Loucy (cell line): ENCODE measurements around the gene SH3PXD2A.

ENCODE experiments used
- H2AFZ ChIP-seq: fragments of 200-600 bp; sonication (generic); 2 replicates; pipeline ENCODE4 v1.6.0; 2016; ENCODE audit warnings: antibody characterized with exemption, mild to moderate bottlenecking, low read length, moderate library complexity
- H3F3A ChIP-seq: fragments of 200-600 bp; 2 replicates; pipeline ENCODE4 v1.6.0; 2016; ENCODE audit warnings: antibody characterized with exemption, low read depth, mild to moderate bottlenecking
- H3K27me3 ChIP-seq: fragments of 200-600 bp; sonication (generic); 2 replicates; pipeline ENCODE4 v1.6.1; 2014; ENCODE audit warnings: low read length, mild to moderate bottlenecking; ENCODE audit not compliant: insufficient read depth, poor library complexity, severe bottlenecking
- H3K36me3 ChIP-seq: fragments of 200-600 bp; sonication (generic); 2 replicates; pipeline ENCODE4 v1.6.1; 2016; ENCODE audit warnings: low read length; ENCODE audit not compliant: insufficient read depth
- H3K4me1 ChIP-seq: fragments of 200-600 bp; sonication (generic); 2 replicates; pipeline ENCODE4 v1.5.1; 2014; ENCODE audit warnings: low read length, mild to moderate bottlenecking; ENCODE audit not compliant: insufficient read depth, poor library complexity, severe bottlenecking
- H3K4me2 ChIP-seq: fragments of 200-600 bp; sonication (generic); 2 replicates; pipeline ENCODE4 v1.6.0; 2014; ENCODE audit warnings: antibody characterized with exemption, low read length, low read depth, mild to moderate bottlenecking; ENCODE audit not compliant: poor library complexity, severe bottlenecking
- H3K4me3 ChIP-seq: fragments of 200-600 bp; sonication (generic); 2 replicates; pipeline ENCODE4 v1.5.1; 2014; ENCODE audit warnings: low read length, mild to moderate bottlenecking, mixed read lengths; ENCODE audit not compliant: poor library complexity, severe bottlenecking
- H3K79me2 ChIP-seq: fragments of 200-600 bp; sonication (generic); 2 replicates; pipeline ENCODE4 v1.6.1; 2014; ENCODE audit warnings: low read length; ENCODE audit not compliant: insufficient read depth
- H3K9ac ChIP-seq: fragments of 200-600 bp; sonication (generic); 2 replicates; pipeline ENCODE4 v1.6.0; 2014; ENCODE audit warnings: mild to moderate bottlenecking, low read depth, low read length, moderate library complexity; ENCODE audit not compliant: poor library complexity, severe bottlenecking
- H3K9me2 ChIP-seq: fragments of 200-600 bp; sonication (generic); replicated peaks from 2 replicates; pipeline ENCODE4 v1.6.1; 2016; ENCODE audit warnings: low read depth, low read length, mixed read lengths
- H3K9me3 ChIP-seq: fragments of 200-600 bp; sonication (generic); 2 replicates; pipeline ENCODE4 v1.6.1; 2014; ENCODE audit warnings: mild to moderate bottlenecking, antibody characterized with exemption, low read length, low read depth; ENCODE audit not compliant: insufficient read depth
- H4K20me1 ChIP-seq: fragments of 200-600 bp; sonication (generic); 2 replicates; pipeline ENCODE4 v1.6.0; 2014; ENCODE audit warnings: antibody characterized with exemption, low read length, mild to moderate bottlenecking; ENCODE audit not compliant: insufficient read depth, poor library complexity, severe bottlenecking
- EZH2phosphoT487 ChIP-seq: fragments of 200-600 bp; IDR thresholded peaks from 2 replicates; pipeline ENCODE4 v1.6.1; 2018; ENCODE audit warnings: antibody characterized with exemption, mild to moderate bottlenecking, moderate library complexity, borderline replicate concordance
- TF ChIP-seq, protein P1 (sequence below): fragments of 200-600 bp; sonication (generic); conservative IDR thresholded peaks from 2 replicates; pipeline ENCODE4 v1.5.1; 2014; ENCODE audit warnings: mild to moderate bottlenecking, antibody characterized with exemption, low read length

The SH3PXD2A gene

DNA sequence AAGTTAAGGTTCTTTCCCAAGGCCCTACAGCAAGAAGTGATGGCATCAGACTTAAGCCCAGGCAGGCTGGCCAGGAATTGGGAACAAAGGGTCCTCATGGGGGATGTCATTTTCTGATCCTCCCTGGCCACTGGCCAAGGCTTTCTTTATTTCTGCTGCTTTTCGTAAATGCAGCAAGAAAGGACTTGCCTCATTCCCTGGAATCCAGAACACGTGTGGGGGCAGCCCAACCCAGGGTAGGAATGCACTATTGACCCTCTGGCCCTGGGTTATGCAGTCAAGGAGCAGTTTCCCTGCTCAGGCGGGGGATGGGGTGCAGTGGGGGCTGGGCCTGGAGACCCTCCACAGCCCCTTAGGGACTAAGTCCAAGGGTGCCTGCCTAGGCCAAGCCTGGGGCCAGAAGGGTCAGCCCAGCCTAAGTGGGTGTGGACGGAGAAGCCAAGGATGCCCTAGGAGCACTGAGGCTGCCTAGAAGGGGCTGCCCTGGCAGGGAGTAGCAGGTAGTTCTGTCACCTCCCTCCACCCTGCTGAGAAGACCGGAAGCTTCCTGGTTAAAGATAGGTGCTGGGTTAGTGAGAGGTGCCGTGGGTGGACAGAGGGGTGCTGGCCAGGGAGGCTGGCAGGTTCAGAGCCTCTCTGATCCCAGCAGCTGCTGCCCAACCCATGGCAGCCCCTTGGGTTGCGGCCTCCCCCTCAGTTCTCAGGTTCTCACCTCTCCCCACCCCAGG is 179.2 kb downstream of the SH3PXD2A start:
- Histone ChIP-seq H3K9me3 (no peaks in the 10 kb centered on the region), H3K4me2 (no peak overlapping the region), H3K4me3 (no peak overlapping the region)

DNA sequence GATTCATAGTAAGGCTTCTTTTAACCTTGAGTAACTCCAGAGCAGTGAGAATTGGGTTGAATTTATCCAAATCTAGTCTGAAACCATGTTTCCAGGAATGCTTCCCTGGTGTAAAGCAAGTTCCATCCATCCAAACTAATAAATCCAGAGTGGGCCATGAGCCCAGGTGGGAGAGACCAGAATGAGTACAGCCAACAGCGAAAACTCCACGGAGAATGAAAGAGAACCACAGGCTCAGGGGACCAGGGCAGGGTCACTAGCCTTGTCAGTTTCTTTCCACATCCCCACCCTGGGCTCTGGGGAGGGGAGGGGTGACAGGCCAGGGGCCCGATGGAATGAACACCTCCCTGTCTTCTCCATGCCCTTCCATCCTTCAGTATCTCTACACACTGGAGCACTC is 181.8 kb downstream of the SH3PXD2A start:
- no peak overlapping the region for H3K4me3 ChIP-seq
- no peaks in the 10 kb centered on the region for H3K9me3 ChIP-seq

More for the DNA sequence above, 179.2 kb downstream of the SH3PXD2A start:
- Histone ChIP-seq H2AFZ (no peak overlapping the region), H3K36me3 (no peaks in the 10 kb centered on the region), H3K4me1 (no peaks in the 10 kb centered on the region), H3K9ac (no peak overlapping the region), H3K27me3 (no peaks in the 10 kb centered on the region), H4K20me1 (no peaks in the 10 kb centered on the region), H3K9me2 (no peaks in the 10 kb centered on the region), H3K79me2 (no peaks in the 10 kb centered on the region), H3F3A (no peaks in the 10 kb centered on the region)
- no peak for TF ChIP-seq EZH2phosphoT487
- TF ChIP-seq, protein P1, sequence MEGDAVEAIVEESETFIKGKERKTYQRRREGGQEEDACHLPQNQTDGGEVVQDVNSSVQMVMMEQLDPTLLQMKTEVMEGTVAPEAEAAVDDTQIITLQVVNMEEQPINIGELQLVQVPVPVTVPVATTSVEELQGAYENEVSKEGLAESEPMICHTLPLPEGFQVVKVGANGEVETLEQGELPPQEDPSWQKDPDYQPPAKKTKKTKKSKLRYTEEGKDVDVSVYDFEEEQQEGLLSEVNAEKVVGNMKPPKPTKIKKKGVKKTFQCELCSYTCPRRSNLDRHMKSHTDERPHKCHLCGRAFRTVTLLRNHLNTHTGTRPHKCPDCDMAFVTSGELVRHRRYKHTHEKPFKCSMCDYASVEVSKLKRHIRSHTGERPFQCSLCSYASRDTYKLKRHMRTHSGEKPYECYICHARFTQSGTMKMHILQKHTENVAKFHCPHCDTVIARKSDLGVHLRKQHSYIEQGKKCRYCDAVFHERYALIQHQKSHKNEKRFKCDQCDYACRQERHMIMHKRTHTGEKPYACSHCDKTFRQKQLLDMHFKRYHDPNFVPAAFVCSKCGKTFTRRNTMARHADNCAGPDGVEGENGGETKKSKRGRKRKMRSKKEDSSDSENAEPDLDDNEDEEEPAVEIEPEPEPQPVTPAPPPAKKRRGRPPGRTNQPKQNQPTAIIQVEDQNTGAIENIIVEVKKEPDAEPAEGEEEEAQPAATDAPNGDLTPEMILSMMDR = no peak

DNA sequence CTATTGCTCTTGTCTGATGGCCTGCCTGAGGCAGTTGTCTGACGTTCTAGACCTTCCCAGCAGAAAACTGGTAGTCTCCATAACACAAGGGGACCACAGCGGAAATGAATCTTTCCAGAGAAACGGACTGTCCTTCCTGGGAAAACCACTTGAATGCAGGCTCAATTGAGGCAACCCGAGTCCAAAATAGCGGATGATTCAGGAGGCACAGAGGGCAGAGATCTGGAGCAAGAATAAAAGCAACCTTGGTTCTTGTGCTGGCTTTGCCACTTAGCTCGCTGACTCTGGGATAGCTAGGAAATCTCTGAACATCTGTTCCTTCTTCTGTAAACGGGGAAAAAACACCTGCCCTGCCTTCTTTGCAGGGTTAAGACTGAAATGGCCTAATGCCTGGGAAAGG is 183.0 kb downstream of the SH3PXD2A start:
- Histone ChIP-seq H3K36me3 (no peaks in the 10 kb centered on the region), H2AFZ (no peak overlapping the region), H3K9ac (no peak overlapping the region), H3F3A (no peaks in the 10 kb centered on the region), H3K9me3 (no peaks in the 10 kb centered on the region), H3K4me1 (no peaks in the 10 kb centered on the region), H3K4me2 (no peak overlapping the region), H3K27me3 (no peaks in the 10 kb centered on the region), H3K4me3 (no peak overlapping the region), H4K20me1 (no peaks in the 10 kb centered on the region), H3K79me2 (no peaks in the 10 kb centered on the region), H3K9me2 (no peaks in the 10 kb centered on the region)
- TF ChIP-seq EZH2phosphoT487 = no peak
- TF ChIP-seq, protein P1 = no peak

More for the DNA sequence above, 181.8 kb downstream of the SH3PXD2A start:
- no peak overlapping the region for H3K4me2 ChIP-seq
- TF ChIP-seq EZH2phosphoT487 = no peak
- TF ChIP-seq, protein P1 = no peak
- H3F3A ChIP-seq = no peaks in the 10 kb centered on the region
- no peaks in the 10 kb centered on the region for H3K4me1 ChIP-seq
- no peaks in the 10 kb centered on the region for H3K27me3 ChIP-seq
- H3K9me2 ChIP-seq = no peaks in the 10 kb centered on the region
- H3K36me3 ChIP-seq = no peaks in the 10 kb centered on the region
- no peak overlapping the region for H2AFZ ChIP-seq
- H4K20me1 ChIP-seq = no peaks in the 10 kb centered on the region
- no peaks in the 10 kb centered on the region for H3K79me2 ChIP-seq
- H3K9ac ChIP-seq = no peak overlapping the region
